ENCODE measurements around the gene C14orf180. TPM values are rescaled to one million over a fixed set of nuclear protein-coding genes. Genes with fewer than 3 reads are reported as not detected.

Gene C14orf180
- polyA plus RNA-seq, 2 of the 4 experiments (the other 2 are of a cell fraction): not detected

- ATAC-seq (no peak), FAIRE-seq (no peak), DNase-seq (ENCODE audit: low read depth in 1 of 2, low spot score in 1 of 2) (no peak)
- Histone ChIP-seq H3K4me1 (peaks cover 4% of the 10 kb centered on the region; the same call in 1 of the 3 replicates), H3K9me3 (no peaks in the 10 kb centered on the region), H3K4me2 (no peak overlapping the region), H3K27ac (no peak overlapping the region), H3K4me3 (no peak overlapping the region)
- WGBS (ENCODE audit: missing lambda C conversion rate): 56% methylated on average over 7 of the region's 9 CpGs
- ChIA-PET POLR2A (no interaction called here), CTCF (interaction anchor here (0.9 to 2.9 kb wide), 6 partner anchors 9 to 769 kb away, joined by 3 to 26 read pairs (median 4); no protein-coding TSS in a partner anchor)
- TF ChIP-seq E2F6 (IDR thresholded peaks at IDR 0.05; ENCODE audit: borderline replicate concordance, low read depth) (no peak), ZSCAN20 (CRISPR knock-in tag; IDR thresholded peaks at IDR 0.05) (no peak), MYC (IDR thresholded peaks at IDR 0.05; ENCODE audit: borderline replicate concordance, low read length) (no peak), JUNB (IDR thresholded peaks at IDR 0.05) (no peak)
Observed at GRCh38 chr14:104573930-104574329, 5.6 kb upstream of the C14orf180 start.

GRCh38 chr14:104574536-104574935 lies 5.0 kb upstream of the C14orf180 start:
- Histone ChIP-seq H3K9me3 (no peaks in the 10 kb centered on the region), H3K4me1 (peaks cover 4% of the 10 kb centered on the region; the same call in 1 of the 3 replicates), H3K27ac (no peak overlapping the region), H3K4me3 (no peak overlapping the region), H3K4me2 (no peak overlapping the region)
- ChIA-PET CTCF (interaction anchor here (1.2 to 2.9 kb wide), 4 partner anchors 10 to 770 kb away, joined by 3 to 26 read pairs (median 3); no protein-coding TSS in a partner anchor), POLR2A (no interaction called here)
- no peak for DNase-seq (ENCODE audit: low read depth in 1 of 2, low spot score in 1 of 2)
- 61% methylated on average over 14 of the region's 14 CpGs for WGBS (ENCODE audit: missing lambda C conversion rate)
- TF ChIP-seq NPAS2 (CRISPR knock-in tag; IDR thresholded peaks at IDR 0.05; ENCODE audit: borderline replicate concordance) (no peak), RFX5 (IDR thresholded peaks at IDR 0.05) (no peak), FOXS1 (CRISPR knock-in tag; IDR thresholded peaks at IDR 0.05) (no peak), MAFK (IDR thresholded peaks at IDR 0.05; ENCODE audit: partially characterized antibody) (no peak), EHF (CRISPR knock-in tag; IDR thresholded peaks at IDR 0.05) (no peak), HOXB13 (CRISPR knock-in tag; IDR thresholded peaks at IDR 0.05; ENCODE audit: low read depth) (no peak), CBX2 (IDR thresholded peaks at IDR 0.05; ENCODE audit: borderline replicate concordance, low read depth) (no peak), ESRRA (IDR thresholded peaks at IDR 0.05; ENCODE audit: borderline replicate concordance, low read length) (no peak), REST (IDR thresholded peaks at IDR 0.05) (no peak), CHD2 (IDR thresholded peaks at IDR 0.05; ENCODE audit: low read length, partially characterized antibody) (no peak), CEBPB (IDR thresholded peaks at IDR 0.05) (no peak), BHLHE40 (IDR thresholded peaks at IDR 0.05; ENCODE audit: low read depth, low read length) (no peak), PHF8 (IDR thresholded peaks at IDR 0.05; ENCODE audit: borderline replicate concordance, low read depth) (no peak), USF2 (IDR thresholded peaks at IDR 0.05) (no peak)
- FAIRE-seq: no peak
- no peak for ATAC-seq

- Histone ChIP-seq H3K9me3 (no peaks in the 10 kb centered on the region), H3K4me2 (no peak overlapping the region), H3K4me3 (no peak overlapping the region), H3K27ac (no peak overlapping the region), H3K4me1 (peaks cover 4% of the 10 kb centered on the region; the same call in 1 of the 3 replicates)
- CTCF ChIA-PET: interaction anchor here (0.7 to 8.7 kb wide), 7 partner anchors 10 to 497 kb away, joined by 3 to 71 read pairs (median 3); no protein-coding TSS in a partner anchor
- POLR2A ChIA-PET: no interaction called here
- no peak for ATAC-seq
- 74% methylated on average over 26 of the region's 31 CpGs for WGBS (ENCODE audit: missing lambda C conversion rate)
- no peak for FAIRE-seq
- no peak for DNase-seq (ENCODE audit: low read depth in 1 of 2, low spot score in 1 of 2)
- TF ChIP-seq NR3C1 (IDR thresholded peaks at IDR 0.05) (no peak), REST (IDR thresholded peaks at IDR 0.05) (no peak), ATOH8 (CRISPR knock-in tag; IDR thresholded peaks at IDR 0.05; ENCODE audit: low read depth) (no peak), CEBPB (IDR thresholded peaks at IDR 0.05) (no peak), BCL3 (IDR thresholded peaks at IDR 0.05) (no peak), RFX5 (IDR thresholded peaks at IDR 0.05) (no peak), MAFK (IDR thresholded peaks at IDR 0.05; ENCODE audit: partially characterized antibody) (no peak)
Observed at GRCh38 chr14:104574978-104575583, 4.5 kb upstream of the C14orf180 start.
